CD4-positive, CD25-positive, alpha-beta regulatory T cell (primary cell): ENCODE measurements around the gene KCNT1. TPM values are rescaled to one million over a fixed set of nuclear protein-coding genes. Genes with fewer than 3 reads are reported as not detected.

Experiments
- ATAC-seq, 2 donors: fragments of 150-1000 bp; cut with Tn5 transposase; one replicate each; pipeline ENCODE4 v1.10.0; 2021; ENCODE audit warnings: low read depth in 2 of 2, moderate number of reproducible peaks in 2 of 2, moderate library complexity in 1 of 2
- DNase-seq, 3 donors: peaks; one replicate each; pipeline versions ENCODE4 v3.0.0 to v3.0.0-alpha.2; 2012 to 2022; ENCODE audit warnings: mixed read lengths in 1 of 3
- H3K27ac ChIP-seq: one replicate; pipeline ENCODE4 v1.7.0; 2013; ENCODE audit warnings: mild to moderate bottlenecking, low read length; ENCODE audit not compliant: insufficient read depth, poor library complexity, severe bottlenecking
- H3K27me3 ChIP-seq: one replicate; pipeline ENCODE4 v1.7.0; 2013; ENCODE audit warnings: low read length; ENCODE audit not compliant: control insufficient read depth, insufficient read depth
- H3K36me3 ChIP-seq: one replicate; pipeline ENCODE4 v1.7.0; 2013; ENCODE audit warnings: mild to moderate bottlenecking, low read length, moderate library complexity; ENCODE audit not compliant: control insufficient read depth, insufficient read depth
- H3K4me1 ChIP-seq: 2 replicates; pipeline ENCODE4 v1.7.0; 2013; ENCODE audit warnings: mild to moderate bottlenecking, low read length; ENCODE audit not compliant: insufficient read depth, control insufficient read depth, poor library complexity, severe bottlenecking
- H3K4me3 ChIP-seq: one replicate; pipeline ENCODE4 v1.7.0; 2013; ENCODE audit warnings: low read depth, mild to moderate bottlenecking, low read length, moderate library complexity
- H3K9me3 ChIP-seq, 2 experiments: 1 replicate in 1 of 2; 2 replicates in 1 of 2; pipeline ENCODE4 v1.7.0; 2013; ENCODE audit warnings: low read length in 2 of 2, mild to moderate bottlenecking in 1 of 2, moderate library complexity in 1 of 2; ENCODE audit not compliant: control insufficient read depth in 2 of 2
- H3K27ac Mint-ChIP-seq, 3 donors: one replicate each; pipeline ENCODE4 v1.8.0; 2020 to 2022; ENCODE audit warnings: mild to moderate bottlenecking in 3 of 3, mixed read lengths in 3 of 3, moderate library complexity in 2 of 3
- H3K27me3 Mint-ChIP-seq: one replicate; pipeline ENCODE4 v1.8.0; 2022; ENCODE audit warnings: mild to moderate bottlenecking, mixed read lengths
- H3K36me3 Mint-ChIP-seq: one replicate; pipeline ENCODE4 v1.8.0; 2020; ENCODE audit warnings: mixed read lengths
- H3K4me1 Mint-ChIP-seq, 4 donors: one replicate each; pipeline ENCODE4 v1.8.0; 2020 to 2022; ENCODE audit warnings: mixed read lengths in 4 of 4, mild to moderate bottlenecking in 1 of 4
- H3K4me3 Mint-ChIP-seq, 4 donors: one replicate each; pipeline ENCODE4 v1.8.0; 2020 to 2022; ENCODE audit warnings: mild to moderate bottlenecking in 4 of 4, mixed read lengths in 4 of 4, moderate library complexity in 3 of 4
- H3K9me3 Mint-ChIP-seq, 7 donors: one replicate each; pipeline ENCODE4 v1.8.0; 2020 to 2022; ENCODE audit warnings: mixed read lengths in 7 of 7, mild to moderate bottlenecking in 3 of 7, moderate library complexity in 2 of 7
- polyA plus RNA-seq, 4 donors: library from polyadenylated mRNA; unstranded; fragments of 300-500 nt; fragmentation: Illumina TruSeq; gene quantifications; one replicate each; pipeline ENCODE4 v1.2.3, GENCODE V29; 2021
- total RNA-seq: library from RNA; stranded (reverse); gene quantifications from one replicate; pipeline ENCODE4 v1.2.3, GENCODE V29; 2022

Gene KCNT1
- total and polyA plus RNA-seq, 5 donors from 2014 or later: not detected

DNA sequence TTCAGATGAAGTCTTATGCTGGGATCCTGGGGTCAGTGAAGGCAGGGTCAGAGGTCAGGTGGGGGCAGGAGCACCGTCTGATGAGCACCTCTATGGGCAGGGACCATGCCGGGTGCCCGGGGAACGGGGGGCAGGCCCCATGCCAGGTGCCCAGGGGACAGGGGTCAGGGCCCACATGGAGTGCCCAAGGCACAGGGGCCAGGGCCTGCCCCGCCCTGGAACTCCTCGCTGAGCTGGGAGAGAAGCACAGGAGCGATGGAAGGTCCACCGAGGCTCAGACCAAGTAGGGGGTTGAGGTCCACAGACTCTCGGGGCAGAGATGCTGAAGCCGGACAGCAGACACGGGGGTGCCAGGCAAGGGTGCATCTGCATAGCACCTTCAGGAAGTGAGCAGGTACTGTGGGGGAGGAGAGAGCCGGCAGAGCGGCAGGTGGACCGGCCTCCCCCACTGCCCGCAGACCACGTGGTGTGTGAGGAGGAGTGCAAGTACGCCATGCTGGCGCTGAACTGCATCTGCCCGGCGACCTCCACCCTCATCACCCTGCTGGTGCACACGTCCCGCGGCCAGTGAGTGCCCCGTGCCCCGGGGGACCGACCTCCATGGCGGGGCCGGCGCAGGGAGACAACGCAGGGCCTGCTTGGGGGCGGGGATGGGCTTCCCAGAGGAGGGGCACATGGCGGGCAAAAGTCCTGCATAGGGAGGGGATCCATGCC lies 67.7 kb downstream of the KCNT1 start:
- DNase-seq (no peak), ATAC-seq (no peak)
- no peak overlapping the region for H3K27ac ChIP-seq
- H3K4me1 ChIP-seq: no peaks in the 10 kb centered on the region
- no peak overlapping the region for H3K4me3 ChIP-seq
- no peak overlapping the region for H3K27ac Mint-ChIP-seq
- no peaks in the 10 kb centered on the region for H3K27me3 ChIP-seq
- no peaks in the 10 kb centered on the region for H3K27me3 Mint-ChIP-seq
- H3K36me3 ChIP-seq: no peaks in the 10 kb centered on the region
- H3K9me3 ChIP-seq: peaks cover 0 to 6% of the 10 kb centered on the region in 2 experiments
- peaks cover 0 to 16% (median 2%) of the 10 kb centered on the region in 7 donors for H3K9me3 Mint-ChIP-seq
- H3K36me3 Mint-ChIP-seq: no peaks in the 10 kb centered on the region
- H3K4me1 Mint-ChIP-seq: no peaks in the 10 kb centered on the region
- H3K4me3 Mint-ChIP-seq: no peak overlapping the region

DNA sequence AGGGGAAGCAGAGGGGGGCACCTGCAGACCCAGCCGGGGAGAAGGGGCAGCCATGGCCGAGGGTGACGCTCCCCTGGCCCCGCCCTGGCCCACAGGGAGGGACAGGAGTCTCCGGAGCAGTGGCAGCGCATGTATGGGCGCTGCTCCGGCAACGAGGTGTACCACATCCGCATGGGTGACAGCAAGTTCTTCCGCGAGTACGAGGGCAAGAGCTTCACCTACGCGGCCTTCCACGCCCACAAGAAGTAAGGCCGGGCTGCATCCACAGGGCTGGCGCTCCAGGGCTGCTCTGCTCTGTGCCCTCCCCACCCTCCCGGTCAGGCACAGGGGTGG lies 68.2 kb downstream of the KCNT1 start:
- Mint-ChIP-seq H3K27ac (no peak overlapping the region), H3K9me3 (peaks cover 0 to 12% (median 0%) of the 10 kb centered on the region in 7 donors), H3K4me3 (no peak overlapping the region), H3K27me3 (no peaks in the 10 kb centered on the region), H3K4me1 (no peaks in the 10 kb centered on the region), H3K36me3 (no peaks in the 10 kb centered on the region)
- no peak overlapping the region for H3K27ac ChIP-seq
- H3K27me3 ChIP-seq: no peaks in the 10 kb centered on the region
- no peaks in the 10 kb centered on the region for H3K4me1 ChIP-seq
- H3K9me3 ChIP-seq: peaks cover 0 to 6% of the 10 kb centered on the region in 2 experiments
- no peaks in the 10 kb centered on the region for H3K36me3 ChIP-seq
- no peak for DNase-seq
- ATAC-seq: no peak
- H3K4me3 ChIP-seq: no peak overlapping the region

DNA sequence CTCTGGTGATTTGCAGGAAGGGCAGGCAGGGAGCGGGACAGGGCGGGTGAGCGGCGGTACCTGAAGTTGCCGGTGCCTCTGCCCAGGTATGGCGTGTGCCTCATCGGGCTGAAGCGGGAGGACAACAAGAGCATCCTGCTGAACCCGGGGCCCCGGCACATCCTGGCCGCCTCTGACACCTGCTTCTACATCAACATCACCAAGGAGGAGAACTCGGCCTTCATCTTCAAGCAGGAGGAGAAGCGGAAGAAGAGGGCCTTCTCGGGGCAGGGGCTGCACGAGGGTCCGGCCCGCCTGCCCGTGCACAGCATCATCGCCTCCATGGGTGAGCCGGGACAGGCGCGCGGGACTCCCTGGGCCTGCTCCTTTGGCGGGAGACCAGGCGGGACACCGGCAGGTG lies 68.8 kb downstream of the KCNT1 start:
- Mint-ChIP-seq H3K4me3 (no peak overlapping the region), H3K36me3 (no peaks in the 10 kb centered on the region), H3K4me1 (no peaks in the 10 kb centered on the region), H3K9me3 (peaks cover 0 to 10% (median 0%) of the 10 kb centered on the region in 7 donors), H3K27ac (no peak overlapping the region), H3K27me3 (no peaks in the 10 kb centered on the region)
- H3K4me1 ChIP-seq: no peaks in the 10 kb centered on the region
- H3K27me3 ChIP-seq: no peaks in the 10 kb centered on the region
- H3K27ac ChIP-seq: no peak overlapping the region
- no peak overlapping the region for H3K4me3 ChIP-seq
- H3K9me3 ChIP-seq: peaks cover 0 to 6% of the 10 kb centered on the region in 2 experiments
- ATAC-seq (no peak), DNase-seq (no peak)
- no peaks in the 10 kb centered on the region for H3K36me3 ChIP-seq

DNA sequence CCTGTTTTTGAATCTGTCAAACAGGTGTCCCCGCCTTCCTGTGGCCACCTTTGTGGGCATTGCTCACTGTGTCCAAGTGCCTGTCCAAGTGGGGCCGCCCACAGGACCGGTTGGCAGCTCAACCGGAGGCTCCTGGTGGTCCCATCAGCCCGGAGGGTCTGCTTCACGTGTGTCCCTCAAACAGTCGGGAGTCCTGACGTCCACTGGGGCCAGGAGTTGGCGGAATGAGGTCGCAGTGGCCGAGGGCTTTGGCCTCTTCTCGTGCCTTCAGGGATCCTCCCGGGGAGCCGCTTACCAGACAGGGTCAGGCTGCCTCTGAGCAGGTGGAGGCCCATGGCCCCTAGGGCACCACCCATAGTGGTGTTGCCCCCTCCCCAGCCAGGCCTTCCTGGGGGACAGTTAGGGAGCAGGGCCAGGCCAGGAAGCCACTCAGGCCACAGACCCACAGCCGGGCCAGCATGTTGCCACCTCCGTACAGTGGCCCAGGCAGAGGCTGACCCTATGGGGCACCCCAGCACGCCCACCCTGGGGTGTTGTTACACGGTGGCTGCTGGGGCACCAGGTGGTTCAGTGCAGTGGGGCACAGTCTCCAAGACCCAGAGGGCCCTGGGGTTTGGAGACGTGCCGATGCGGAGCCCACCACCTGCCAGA lies 69.5 kb downstream of the KCNT1 start:
- H3K4me1 ChIP-seq: no peaks in the 10 kb centered on the region
- no peak overlapping the region for H3K4me3 ChIP-seq
- no peaks in the 10 kb centered on the region for H3K36me3 Mint-ChIP-seq
- DNase-seq (no peak), ATAC-seq (no peak)
- peaks cover 0 to 2% of the 10 kb centered on the region in 2 experiments for H3K9me3 ChIP-seq
- no peaks in the 10 kb centered on the region for H3K36me3 ChIP-seq
- no peak overlapping the region for H3K27ac ChIP-seq
- no peaks in the 10 kb centered on the region for H3K27me3 ChIP-seq
- peaks cover 0 to 3% (median 0%) of the 10 kb centered on the region in 7 donors for H3K9me3 Mint-ChIP-seq
- H3K4me3 Mint-ChIP-seq: no peak overlapping the region
- no peaks in the 10 kb centered on the region for H3K4me1 Mint-ChIP-seq
- no peak overlapping the region for H3K27ac Mint-ChIP-seq
- H3K27me3 Mint-ChIP-seq: no peaks in the 10 kb centered on the region

DNA sequence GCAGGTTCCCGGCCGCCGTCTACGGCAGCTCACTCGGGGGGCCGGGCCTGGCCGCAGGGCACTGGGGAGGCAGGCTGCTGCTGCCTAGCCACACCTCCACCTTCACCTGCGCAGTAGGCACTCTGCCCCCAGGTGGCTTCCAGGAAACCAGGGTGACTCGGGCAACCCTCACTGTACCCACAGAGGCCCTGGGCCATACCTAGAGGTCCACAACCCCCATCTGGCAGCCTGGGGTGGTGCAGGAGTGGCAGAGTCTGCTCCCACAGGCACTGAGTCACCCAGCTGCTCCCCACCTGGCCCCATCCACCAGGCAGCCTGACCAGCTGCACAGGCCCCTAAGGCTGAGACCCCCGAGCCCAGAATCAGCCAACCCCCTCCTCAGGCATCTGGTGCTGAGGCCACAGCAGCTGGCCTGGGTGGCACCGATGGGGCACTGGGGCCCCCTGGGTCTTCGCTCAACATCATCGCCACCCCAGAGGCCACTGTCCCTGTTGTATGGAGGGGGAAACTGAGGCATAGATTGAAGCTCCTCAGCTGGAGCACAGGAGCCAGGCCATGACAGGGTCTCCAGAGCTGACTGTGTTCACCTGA lies 70.2 kb downstream of the KCNT1 start:
- DNase-seq (no peak), ATAC-seq (no peak)
- H3K9me3 ChIP-seq: no peaks in the 10 kb centered on the region
- no peaks in the 10 kb centered on the region for H3K9me3 Mint-ChIP-seq
- H3K36me3 Mint-ChIP-seq: no peaks in the 10 kb centered on the region
- no peak overlapping the region for H3K27ac Mint-ChIP-seq
- no peak overlapping the region for H3K4me3 Mint-ChIP-seq
- H3K36me3 ChIP-seq: no peaks in the 10 kb centered on the region
- H3K4me3 ChIP-seq: no peak overlapping the region
- H3K4me1 Mint-ChIP-seq: no peaks in the 10 kb centered on the region
- no peaks in the 10 kb centered on the region for H3K4me1 ChIP-seq
- H3K27me3 ChIP-seq: no peaks in the 10 kb centered on the region
- H3K27me3 Mint-ChIP-seq: no peaks in the 10 kb centered on the region
- no peak overlapping the region for H3K27ac ChIP-seq

DNA sequence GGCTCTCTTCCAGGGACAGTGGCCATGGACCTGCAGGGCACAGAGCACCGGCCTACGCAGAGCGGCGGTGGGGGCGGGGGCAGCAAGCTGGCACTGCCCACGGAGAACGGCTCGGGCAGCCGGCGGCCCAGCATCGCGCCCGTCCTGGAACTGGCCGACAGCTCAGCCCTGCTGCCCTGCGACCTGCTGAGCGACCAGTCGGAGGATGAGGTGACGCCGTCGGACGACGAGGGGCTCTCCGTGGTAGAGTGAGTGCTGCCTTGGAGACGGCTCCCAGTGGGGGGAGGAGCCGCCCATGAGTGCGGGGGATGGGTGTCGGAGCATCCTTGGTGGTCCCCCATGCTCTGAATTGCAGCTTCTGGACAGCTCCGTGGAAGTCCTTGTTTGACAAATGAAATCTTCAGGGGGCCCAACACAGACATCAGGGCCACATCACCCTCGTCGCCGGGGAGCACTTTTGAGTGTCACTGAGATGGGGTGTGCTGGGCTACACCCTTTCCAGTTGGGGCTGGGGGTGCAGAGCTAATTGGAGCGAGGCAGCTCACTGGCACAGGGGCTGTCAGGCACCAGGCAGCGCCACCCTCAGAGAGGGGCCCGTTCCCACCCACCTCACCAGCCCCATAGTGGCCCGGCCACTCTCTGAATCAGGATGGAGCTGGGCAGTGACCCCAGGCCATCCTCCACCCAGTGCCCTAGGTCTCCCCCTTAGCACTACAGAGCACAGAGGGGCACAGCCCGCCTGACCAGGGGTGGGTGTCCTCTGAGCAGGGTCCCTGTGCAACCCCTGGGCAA lies 70.9 kb downstream of the KCNT1 start:
- no peak overlapping the region for H3K4me3 ChIP-seq
- Mint-ChIP-seq H3K27me3 (no peaks in the 10 kb centered on the region), H3K4me1 (no peaks in the 10 kb centered on the region), H3K4me3 (no peak overlapping the region), H3K36me3 (no peaks in the 10 kb centered on the region), H3K9me3 (no peaks in the 10 kb centered on the region), H3K27ac (no peak overlapping the region)
- H3K27ac ChIP-seq: no peak overlapping the region
- no peaks in the 10 kb centered on the region for H3K9me3 ChIP-seq
- no peaks in the 10 kb centered on the region for H3K27me3 ChIP-seq
- H3K4me1 ChIP-seq: no peaks in the 10 kb centered on the region
- H3K36me3 ChIP-seq: no peaks in the 10 kb centered on the region
- DNase-seq (no peak), ATAC-seq (no peak)

DNA sequence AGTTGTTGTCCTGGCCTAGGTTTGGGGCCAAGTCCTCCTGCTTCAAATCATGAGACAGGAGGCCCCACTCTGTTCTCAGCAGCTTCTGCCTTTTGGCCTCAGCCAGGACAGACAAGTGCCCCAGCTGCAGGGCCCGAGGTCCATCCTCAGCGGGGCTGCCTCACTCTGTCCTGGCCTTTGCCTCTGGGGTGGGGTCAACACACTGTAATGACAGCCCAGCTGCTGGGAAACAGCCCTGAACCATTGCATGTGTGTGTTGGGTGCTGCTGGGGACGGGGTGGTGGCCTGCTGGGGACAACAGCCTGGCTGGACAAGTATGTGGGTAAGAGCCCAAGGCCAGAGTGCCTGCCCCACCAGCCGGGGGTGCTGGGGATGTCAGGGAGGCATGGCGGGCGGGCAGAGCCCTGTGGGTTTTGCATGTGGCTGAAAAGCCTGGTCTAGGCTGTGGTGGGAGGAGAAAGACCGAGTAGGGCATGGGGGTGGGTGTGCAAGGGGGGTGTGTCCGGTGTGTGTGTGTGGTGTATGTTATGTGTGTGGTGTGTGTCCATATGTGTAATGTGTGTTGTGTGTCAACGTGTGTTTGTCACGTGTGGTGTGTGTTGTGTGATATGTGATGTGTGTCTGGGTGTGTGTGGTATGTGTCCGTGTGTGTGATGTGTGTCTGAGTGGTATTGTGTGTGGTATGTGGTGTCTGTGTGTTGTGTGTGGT lies 71.7 kb downstream of the KCNT1 start:
- DNase-seq: no peak
- no peaks in the 10 kb centered on the region for H3K9me3 Mint-ChIP-seq
- Histone ChIP-seq H3K36me3 (no peaks in the 10 kb centered on the region), H3K4me1 (no peaks in the 10 kb centered on the region), H3K9me3 (no peaks in the 10 kb centered on the region), H3K27me3 (no peaks in the 10 kb centered on the region), H3K27ac (no peak overlapping the region), H3K4me3 (no peak overlapping the region)
- no peak overlapping the region for H3K4me3 Mint-ChIP-seq
- no peaks in the 10 kb centered on the region for H3K27me3 Mint-ChIP-seq
- no peak for ATAC-seq
- no peaks in the 10 kb centered on the region for H3K36me3 Mint-ChIP-seq
- no peak overlapping the region for H3K27ac Mint-ChIP-seq
- no peaks in the 10 kb centered on the region for H3K4me1 Mint-ChIP-seq
